ENCODE data around the gene ISG15.
"Not testable (repeated sequence)": the region's sequence is repeated elsewhere in the genome, so short reads cannot be mapped to it uniquely, and the experiment has no call there.

ISG15 gene

GRCh38 chr1:985126-985525 lies 28.2 kb upstream of the ISG15 start:
- FAIRE-seq (no peak), DNase-seq (ENCODE audit: insufficient read length) (no peak)
- TF ChIP-seq TAF1 (IDR thresholded peaks at IDR 0.05; ENCODE audit: borderline replicate concordance, low read depth, low read length) (no peak), POLR2A (IDR thresholded peaks at IDR 0.05; ENCODE audit: low read depth, low read length) (no peak), POLR2AphosphoS5 (IDR thresholded peaks at IDR 0.05; ENCODE audit: low read depth, low read length) (no peak)

GRCh38 chr1:988061-988460 lies 25.2 kb upstream of the ISG15 start:
- not testable (repeated sequence) for DNase-seq (ENCODE audit: insufficient read length); FAIRE-seq

- not testable (repeated sequence) for FAIRE-seq; DNase-seq (ENCODE audit: insufficient read length)
Observed at GRCh38 chr1:991275-991674, 22.0 kb upstream of the ISG15 start.

GRCh38 chr1:991895-992294 lies 21.4 kb upstream of the ISG15 start:
- DNase-seq (ENCODE audit: insufficient read length) (no peak), FAIRE-seq (no peak)
- no peak for TF ChIP-seq TAF1 (IDR thresholded peaks at IDR 0.05; ENCODE audit: borderline replicate concordance, low read depth, low read length)
- no peak for TF ChIP-seq POLR2AphosphoS5 (IDR thresholded peaks at IDR 0.05; ENCODE audit: low read depth, low read length)
- TF ChIP-seq POLR2A (IDR thresholded peaks at IDR 0.05; ENCODE audit: low read depth, low read length) = no peak

- FAIRE-seq (peak; percentile 67), DNase-seq (ENCODE audit: insufficient read length) (no peak)
- TF ChIP-seq POLR2AphosphoS5 (IDR thresholded peaks at IDR 0.05; ENCODE audit: low read depth, low read length) (no peak), POLR2A (IDR thresholded peaks at IDR 0.05; ENCODE audit: low read depth, low read length) (no peak)
Observed at GRCh38 chr1:992362-992761, 20.9 kb upstream of the ISG15 start.

GRCh38 chr1:993379-993995 lies 19.8 kb upstream of the ISG15 start:
- FAIRE-seq (no peak), DNase-seq (ENCODE audit: insufficient read length) (no peak)
- no peak for TF ChIP-seq TAF1 (IDR thresholded peaks at IDR 0.05; ENCODE audit: borderline replicate concordance, low read depth, low read length)
- TF ChIP-seq POLR2AphosphoS5 (IDR thresholded peaks at IDR 0.05; ENCODE audit: low read depth, low read length) = no peak
- no peak for TF ChIP-seq POLR2A (IDR thresholded peaks at IDR 0.05; ENCODE audit: low read depth, low read length)

GRCh38 chr1:994546-994945 lies 18.8 kb upstream of the ISG15 start:
- not testable (repeated sequence) for DNase-seq (ENCODE audit: insufficient read length); FAIRE-seq

- TF ChIP-seq POLR2A (IDR thresholded peaks at IDR 0.05; ENCODE audit: low read depth, low read length) (no peak), POLR2AphosphoS5 (IDR thresholded peaks at IDR 0.05; ENCODE audit: low read depth, low read length) (no peak), TAF1 (IDR thresholded peaks at IDR 0.05; ENCODE audit: borderline replicate concordance, low read depth, low read length) (no peak)
- DNase-seq (ENCODE audit: insufficient read length) = no peak
- FAIRE-seq = no peak
Observed at GRCh38 chr1:995665-996633, 17.3 kb upstream of the ISG15 start.

- no peak for TF ChIP-seq POLR2AphosphoS5 (IDR thresholded peaks at IDR 0.05; ENCODE audit: low read depth, low read length)
- TF ChIP-seq POLR2A (IDR thresholded peaks at IDR 0.05; ENCODE audit: low read depth, low read length) = no peak
- DNase-seq (ENCODE audit: insufficient read length) (no peak), FAIRE-seq (no peak)
Observed at GRCh38 chr1:996851-997712, 16.2 kb upstream of the ISG15 start.

GRCh38 chr1:997713-997992 lies 15.6 kb upstream of the ISG15 start:
- no peak for DNase-seq (ENCODE audit: insufficient read length)
- FAIRE-seq = no peak
- TF ChIP-seq TAF1 (IDR thresholded peaks at IDR 0.05; ENCODE audit: borderline replicate concordance, low read depth, low read length) = no peak

- FAIRE-seq = no peak
- TF ChIP-seq TAF1 (IDR thresholded peaks at IDR 0.05; ENCODE audit: borderline replicate concordance, low read depth, low read length) (no peak), POLR2AphosphoS5 (IDR thresholded peaks at IDR 0.05; ENCODE audit: low read depth, low read length) (no peak), POLR2A (IDR thresholded peaks at IDR 0.05; ENCODE audit: low read depth, low read length) (no peak)
- DNase-seq (ENCODE audit: insufficient read length) = no peak
Observed at GRCh38 chr1:997993-998744, 15.1 kb upstream of the ISG15 start.

GRCh38 chr1:998745-998994 lies 14.6 kb upstream of the ISG15 start:
- FAIRE-seq = no peak
- DNase-seq (ENCODE audit: insufficient read length) = no peak

More at GRCh38 chr1:998745-998994, 14.6 kb upstream of the ISG15 start:
- no peak for TF ChIP-seq POLR2A (IDR thresholded peaks at IDR 0.05; ENCODE audit: low read depth, low read length)
- no peak for TF ChIP-seq POLR2AphosphoS5 (IDR thresholded peaks at IDR 0.05; ENCODE audit: low read depth, low read length)
- TF ChIP-seq TAF1 (IDR thresholded peaks at IDR 0.05; ENCODE audit: borderline replicate concordance, low read depth, low read length) = no peak
